Fibroblast of pulmonary artery (primary cell): ENCODE data around the gene CRB2.

Experiments used
- DNase-seq: peaks from one replicate; pipeline ENCODE4 v3.0.0-alpha.2; 2010; ENCODE audit warnings: low read depth
- H3K4me3 ChIP-seq: replicated peaks from 2 replicates; pipeline ENCODE4 v1.5.1; 2011; ENCODE audit warnings: low read depth, mild to moderate bottlenecking, control low read depth, low read length, moderate library complexity
- TF ChIP-seq, protein P1 (sequence below): IDR thresholded peaks from 2 replicates; pipeline ENCODE4 v1.5.1; 2011; ENCODE audit warnings: mild to moderate bottlenecking, control low read depth, low read length, inconsistent platforms; ENCODE audit errors: missing control alignments

Gene CRB2

DNA sequence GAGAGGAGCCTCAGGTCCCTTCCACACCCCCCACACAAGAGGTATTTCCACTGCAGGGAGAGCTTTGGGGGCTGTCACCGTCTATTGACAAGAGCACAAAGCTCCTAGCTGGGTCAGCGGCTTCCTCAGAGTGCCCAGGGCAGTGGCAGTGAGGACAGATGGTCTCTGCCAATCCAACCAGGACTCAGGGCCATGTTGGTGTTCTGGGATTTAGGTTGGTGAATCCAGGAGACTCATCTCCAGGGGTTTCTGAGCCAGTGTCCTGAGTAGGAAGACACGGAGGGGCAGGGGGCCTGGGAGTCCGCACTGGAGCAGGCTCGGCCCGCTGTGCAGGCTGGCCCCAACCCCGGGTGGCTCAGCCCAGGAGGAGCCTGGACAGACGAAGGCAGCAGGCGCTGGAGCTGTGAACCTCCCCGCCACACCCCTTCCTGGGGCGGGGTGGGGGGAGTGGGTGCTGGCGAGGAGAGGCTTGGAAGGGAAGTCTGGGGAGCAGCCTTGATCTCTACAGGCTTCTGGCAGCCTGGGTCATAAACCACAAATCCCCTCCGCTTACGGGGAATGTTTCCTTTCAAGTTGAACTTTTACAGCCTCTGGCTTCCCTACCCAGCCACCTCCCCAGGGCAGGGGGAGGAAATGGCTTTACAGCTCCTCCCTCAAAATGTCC is 19.6 kb downstream of the CRB2 start:
- no peak overlapping the region for H3K4me3 ChIP-seq
- DNase-seq: no peak
- TF ChIP-seq, protein P1, sequence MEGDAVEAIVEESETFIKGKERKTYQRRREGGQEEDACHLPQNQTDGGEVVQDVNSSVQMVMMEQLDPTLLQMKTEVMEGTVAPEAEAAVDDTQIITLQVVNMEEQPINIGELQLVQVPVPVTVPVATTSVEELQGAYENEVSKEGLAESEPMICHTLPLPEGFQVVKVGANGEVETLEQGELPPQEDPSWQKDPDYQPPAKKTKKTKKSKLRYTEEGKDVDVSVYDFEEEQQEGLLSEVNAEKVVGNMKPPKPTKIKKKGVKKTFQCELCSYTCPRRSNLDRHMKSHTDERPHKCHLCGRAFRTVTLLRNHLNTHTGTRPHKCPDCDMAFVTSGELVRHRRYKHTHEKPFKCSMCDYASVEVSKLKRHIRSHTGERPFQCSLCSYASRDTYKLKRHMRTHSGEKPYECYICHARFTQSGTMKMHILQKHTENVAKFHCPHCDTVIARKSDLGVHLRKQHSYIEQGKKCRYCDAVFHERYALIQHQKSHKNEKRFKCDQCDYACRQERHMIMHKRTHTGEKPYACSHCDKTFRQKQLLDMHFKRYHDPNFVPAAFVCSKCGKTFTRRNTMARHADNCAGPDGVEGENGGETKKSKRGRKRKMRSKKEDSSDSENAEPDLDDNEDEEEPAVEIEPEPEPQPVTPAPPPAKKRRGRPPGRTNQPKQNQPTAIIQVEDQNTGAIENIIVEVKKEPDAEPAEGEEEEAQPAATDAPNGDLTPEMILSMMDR: no peak

DNA sequence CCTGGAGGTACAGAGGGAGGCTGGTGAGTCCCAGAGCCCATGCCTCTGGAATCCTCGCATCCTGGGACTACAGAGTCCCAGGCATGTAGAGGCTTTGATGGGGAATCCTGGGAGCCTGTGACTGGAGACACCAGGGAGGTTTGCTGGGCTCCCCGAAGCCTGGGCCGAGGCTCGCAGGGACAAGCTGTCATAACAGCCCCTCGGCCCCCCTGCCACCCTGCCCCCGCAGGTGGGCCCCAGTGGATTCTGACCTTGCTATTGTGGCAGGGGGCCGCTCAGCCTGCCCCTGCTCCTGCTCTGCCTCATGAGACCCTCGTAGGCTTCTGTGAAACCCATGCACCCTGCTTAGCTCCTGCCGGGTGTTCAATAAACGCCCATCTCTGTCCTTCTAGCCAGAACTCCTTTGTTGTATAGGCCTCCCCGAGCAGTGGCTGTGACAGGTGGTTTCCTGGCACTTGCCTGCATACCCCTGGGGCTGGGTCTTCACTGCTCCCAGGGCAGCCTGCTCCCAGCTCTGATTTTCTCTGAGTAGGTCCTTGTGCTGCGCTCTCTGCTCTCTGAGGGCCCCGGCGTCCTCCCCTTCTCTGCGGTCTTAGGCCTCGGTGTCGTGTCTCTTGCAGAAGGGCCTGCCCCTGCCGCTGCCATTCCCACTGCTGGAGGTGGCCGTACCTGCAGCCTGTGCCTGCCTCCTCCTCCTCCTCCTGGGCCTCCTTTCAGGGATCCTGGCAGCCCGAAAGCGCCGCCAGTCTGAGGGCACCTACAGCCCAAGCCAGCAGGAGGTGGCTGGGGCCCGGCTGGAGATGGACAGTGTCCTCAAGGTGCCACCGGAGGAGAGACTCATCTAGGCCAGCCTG is 20.4 kb downstream of the CRB2 start:
- TF ChIP-seq, protein P1: no peak
- no peak overlapping the region for H3K4me3 ChIP-seq

DNA sequence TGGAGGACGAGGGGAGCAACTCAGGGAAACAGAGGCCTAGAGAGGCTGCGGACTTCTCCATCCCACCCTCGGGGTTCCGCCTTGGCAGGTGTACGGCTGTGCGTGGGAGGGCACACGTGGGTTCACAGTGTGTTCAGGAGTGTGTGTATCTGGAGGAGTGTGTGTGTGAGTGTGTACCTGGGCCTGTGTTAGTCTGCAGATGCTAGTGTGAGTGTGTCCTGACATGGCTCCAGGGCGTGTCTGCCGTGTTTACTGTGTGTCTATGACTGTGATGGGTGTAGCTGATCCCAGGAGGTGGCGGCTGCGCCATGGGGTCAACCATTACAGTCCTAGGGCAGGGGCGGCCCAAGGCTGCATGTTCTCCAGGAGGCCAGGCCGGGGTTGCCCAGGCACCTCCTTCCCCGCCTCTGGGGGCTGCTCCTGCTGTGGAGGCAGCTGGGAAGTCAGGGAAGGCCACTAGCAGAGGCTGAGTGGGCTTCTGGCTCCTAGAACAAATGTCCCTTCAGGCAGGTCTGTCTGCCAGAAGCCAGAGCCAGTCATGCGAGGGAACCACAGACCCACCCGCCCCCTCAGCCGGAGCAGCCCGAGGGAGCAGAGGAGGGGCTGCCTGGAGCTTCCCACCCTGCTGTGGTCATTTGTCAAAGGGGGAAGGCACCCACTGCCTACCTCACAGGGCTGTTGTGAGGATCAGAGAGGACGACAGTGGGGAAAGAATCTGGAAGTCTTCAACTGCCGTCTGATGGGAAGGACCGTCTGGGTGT is 21.4 kb downstream of the CRB2 start:
- TF ChIP-seq, protein P1: no peak
- no peak overlapping the region for H3K4me3 ChIP-seq
- no peak for DNase-seq

More for the DNA sequence above, 20.4 kb downstream of the CRB2 start:
- no peak for DNase-seq

DNA sequence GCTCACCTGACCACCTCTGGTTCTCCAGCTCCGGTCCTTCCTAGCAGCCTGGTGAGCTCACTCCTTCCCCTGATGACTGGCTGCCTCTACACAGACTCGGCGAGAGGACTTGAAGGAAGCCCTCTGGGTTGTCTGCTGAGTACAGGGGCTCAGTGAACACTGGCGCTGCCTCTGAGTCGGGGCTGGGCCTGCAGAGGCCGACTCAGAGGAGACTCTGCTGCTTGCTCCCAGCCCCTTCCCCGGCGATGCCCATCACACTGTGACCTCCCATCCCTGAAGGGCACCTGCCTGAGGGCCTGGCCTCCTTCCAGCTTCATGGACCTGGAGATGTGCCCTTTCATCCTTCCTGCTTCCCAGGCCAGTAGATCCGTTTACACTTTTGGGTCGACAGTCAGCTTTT is 22.0 kb downstream of the CRB2 start:
- no peak for DNase-seq
- TF ChIP-seq, protein P1: no peak
- H3K4me3 ChIP-seq: no peak overlapping the region

DNA sequence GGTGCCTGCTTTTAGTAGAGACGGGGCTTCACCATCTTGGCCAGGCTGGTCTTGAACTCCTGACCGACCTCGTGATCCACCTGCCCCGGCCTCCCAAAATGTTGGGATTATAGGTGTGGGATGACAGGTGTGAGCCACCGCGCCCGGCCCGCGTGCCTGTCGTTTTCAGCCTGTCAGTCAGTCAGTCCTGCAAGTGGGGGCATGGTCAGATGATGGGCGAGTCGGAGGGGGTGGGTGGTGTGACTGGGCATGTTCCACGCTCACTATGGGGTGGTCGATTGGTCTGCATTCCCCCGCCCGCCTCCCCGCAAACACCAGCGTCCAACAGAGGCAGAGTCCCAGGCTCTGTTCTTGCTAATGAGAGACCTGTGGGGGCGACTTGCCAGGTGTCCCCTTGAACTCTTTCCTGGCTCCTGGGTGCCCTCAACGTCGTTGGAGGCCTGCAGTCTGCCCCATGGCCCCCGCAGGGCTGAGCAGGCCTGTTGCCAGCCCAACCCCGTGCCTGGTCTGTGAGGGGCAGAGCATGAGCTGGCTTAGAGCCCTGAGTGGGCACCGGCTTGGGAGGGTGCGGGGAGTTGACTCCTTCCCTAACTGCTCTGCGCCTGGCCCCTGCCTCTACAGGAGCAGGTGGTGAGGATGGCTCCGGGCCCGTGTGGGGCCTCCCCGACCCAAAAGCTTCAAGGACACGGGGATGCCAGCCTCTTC is 23.1 kb downstream of the CRB2 start:
- H3K4me3 ChIP-seq: no peak overlapping the region
- DNase-seq: no peak
- TF ChIP-seq, protein P1: no peak

DNA sequence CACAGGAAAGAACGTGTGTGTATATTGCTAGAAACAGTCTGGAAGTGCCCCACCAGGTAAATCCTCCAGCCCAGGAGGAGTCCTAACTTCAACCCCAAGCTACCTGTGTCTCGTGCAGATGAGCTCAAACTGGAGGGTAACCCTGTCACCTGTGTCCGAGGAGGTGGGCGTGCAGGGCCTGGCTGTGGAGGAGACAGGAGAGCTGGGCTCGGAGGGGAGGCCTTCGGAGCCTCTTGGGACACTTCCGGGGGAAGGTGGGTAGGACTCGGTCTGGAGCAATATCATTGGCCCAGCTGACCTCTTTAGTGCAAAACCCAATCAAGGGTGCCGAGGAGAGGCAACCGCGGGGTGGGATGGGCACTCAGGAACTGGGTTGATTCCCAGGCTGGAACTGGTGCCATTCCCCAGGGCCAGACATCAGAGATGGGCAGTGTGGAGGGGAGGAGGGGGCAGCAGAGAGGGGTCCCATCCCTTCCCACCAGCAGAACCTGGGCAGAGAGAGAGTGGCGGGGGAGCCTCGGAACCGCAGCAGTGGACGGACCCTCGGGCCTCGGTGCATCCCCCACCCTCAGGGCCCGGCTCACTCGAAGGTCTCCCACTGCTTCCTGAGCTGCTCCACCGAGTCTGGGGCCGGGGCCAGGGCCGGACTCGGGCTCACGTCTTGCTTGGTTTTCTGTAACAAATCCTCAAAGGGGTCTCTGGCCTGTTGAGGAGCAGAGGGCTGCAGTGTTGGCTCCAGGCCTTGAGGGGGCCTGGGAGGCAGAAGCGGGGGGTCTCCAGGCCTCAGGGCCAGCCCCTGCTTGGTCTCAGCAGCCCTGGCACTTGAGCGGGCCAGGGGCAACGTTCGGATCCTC is 25.1 kb downstream of the CRB2 start:
- H3K4me3 ChIP-seq: no peak overlapping the region
- DNase-seq: no peak
- TF ChIP-seq, protein P1: no peak
